HL-60 (cell line): Measurements from ENCODE around the gene CNBP.
"Not testable (repeated sequence)": the region's sequence is repeated elsewhere in the genome, so short reads cannot be mapped to it uniquely, and the experiment has no call there.

ENCODE experiments used
- DNase-seq, 2 experiments: peaks; one replicate each; pipeline ENCODE4 v3.0.0-alpha.2; 2010 to 2020; ENCODE audit warnings: low read depth in 1 of 2, low spot score in 1 of 2
- H3K27ac ChIP-seq: fragments of 250-450 bp; sonication (Bioruptor Pico); replicated peaks from 2 replicates; pipeline ENCODE4 v1.5.1; 2020; ENCODE audit warnings: mild to moderate bottlenecking, moderate library complexity
- H3K27me3 ChIP-seq: fragments of 250-450 bp; sonication (Bioruptor Pico); 2 replicates; pipeline ENCODE4 v1.5.1; 2021; ENCODE audit warnings: mild to moderate bottlenecking, moderate library complexity; ENCODE audit not compliant: insufficient read depth, poor library complexity, severe bottlenecking
- H3K4me3 ChIP-seq: replicated peaks from 2 replicates; pipeline ENCODE4 v1.5.1; 2011; ENCODE audit warnings: mild to moderate bottlenecking, control low read depth, low read length; ENCODE audit not compliant: insufficient read depth
- GABPA ChIP-seq: IDR thresholded peaks from 2 replicates; pipeline ENCODE4 v1.6.1; 2012; ENCODE audit warnings: low read depth
- POLR2AphosphoS5 ChIP-seq: IDR thresholded peaks from 2 replicates; pipeline ENCODE4 v1.6.1; 2012; ENCODE audit warnings: low read depth
- SPI1 ChIP-seq: IDR thresholded peaks from 2 replicates; pipeline ENCODE4 v1.6.1; 2012; ENCODE audit warnings: low read depth, mild to moderate bottlenecking, borderline replicate concordance
- TF ChIP-seq, protein P1 (sequence below): IDR thresholded peaks from one replicate; pipeline ENCODE4 v1.5.1; 2011; ENCODE audit warnings: low read length, control low read depth, inconsistent platforms; ENCODE audit not compliant: insufficient read depth
- TF ChIP-seq, protein P2 (sequence below): IDR thresholded peaks from 2 replicates; pipeline ENCODE4 v1.6.1; 2012; ENCODE audit warnings: low read depth; ENCODE audit not compliant: insufficient replicate concordance

CNBP gene

DNA sequence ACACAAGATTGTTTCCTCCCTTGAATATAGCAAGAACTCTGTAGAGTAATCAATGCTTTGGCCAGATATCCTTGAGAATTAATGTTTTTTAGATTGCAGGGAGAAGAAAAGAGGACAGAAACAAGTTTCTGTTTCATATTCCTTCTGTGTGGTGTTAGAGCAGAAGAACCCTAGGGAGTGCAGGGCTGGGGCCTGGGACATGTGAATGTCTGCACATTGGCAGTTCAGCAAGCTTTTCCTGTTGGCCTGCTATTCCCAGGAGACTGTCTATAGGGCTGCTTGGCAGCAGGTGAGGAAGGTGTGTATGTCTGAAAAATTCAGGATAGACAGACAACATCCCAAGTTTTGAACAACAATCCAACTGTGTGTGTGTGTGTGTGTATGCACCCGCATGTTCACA lies 13.6 kb upstream of the CNBP start:
- no peak overlapping the region for H3K4me3 ChIP-seq
- H3K27ac ChIP-seq: no peak overlapping the region
- no peak for DNase-seq

DNA sequence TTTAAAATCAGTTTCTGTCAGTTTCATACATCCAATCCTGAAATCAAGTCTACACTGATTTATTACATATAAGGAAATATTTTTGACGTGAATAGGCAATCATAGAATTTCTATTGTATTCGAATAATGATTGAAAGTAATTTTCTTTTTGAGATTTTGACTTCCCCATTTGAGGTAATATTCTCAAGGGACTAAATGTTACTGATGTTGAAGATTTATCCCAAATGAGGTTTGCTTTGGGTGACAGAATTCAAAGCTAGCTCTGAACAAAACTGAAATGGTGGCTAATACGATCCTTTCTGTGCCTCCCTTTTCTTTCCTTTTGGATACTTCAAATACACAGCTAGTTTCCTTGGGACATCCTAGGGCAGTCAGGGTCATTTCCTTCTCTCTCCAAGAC lies 12.9 kb upstream of the CNBP start:
- no peak overlapping the region for H3K27ac ChIP-seq
- DNase-seq: no peak
- TF ChIP-seq, protein P1, sequence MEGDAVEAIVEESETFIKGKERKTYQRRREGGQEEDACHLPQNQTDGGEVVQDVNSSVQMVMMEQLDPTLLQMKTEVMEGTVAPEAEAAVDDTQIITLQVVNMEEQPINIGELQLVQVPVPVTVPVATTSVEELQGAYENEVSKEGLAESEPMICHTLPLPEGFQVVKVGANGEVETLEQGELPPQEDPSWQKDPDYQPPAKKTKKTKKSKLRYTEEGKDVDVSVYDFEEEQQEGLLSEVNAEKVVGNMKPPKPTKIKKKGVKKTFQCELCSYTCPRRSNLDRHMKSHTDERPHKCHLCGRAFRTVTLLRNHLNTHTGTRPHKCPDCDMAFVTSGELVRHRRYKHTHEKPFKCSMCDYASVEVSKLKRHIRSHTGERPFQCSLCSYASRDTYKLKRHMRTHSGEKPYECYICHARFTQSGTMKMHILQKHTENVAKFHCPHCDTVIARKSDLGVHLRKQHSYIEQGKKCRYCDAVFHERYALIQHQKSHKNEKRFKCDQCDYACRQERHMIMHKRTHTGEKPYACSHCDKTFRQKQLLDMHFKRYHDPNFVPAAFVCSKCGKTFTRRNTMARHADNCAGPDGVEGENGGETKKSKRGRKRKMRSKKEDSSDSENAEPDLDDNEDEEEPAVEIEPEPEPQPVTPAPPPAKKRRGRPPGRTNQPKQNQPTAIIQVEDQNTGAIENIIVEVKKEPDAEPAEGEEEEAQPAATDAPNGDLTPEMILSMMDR: no peak
- TF ChIP-seq GABPA: no peak
- no peak for TF ChIP-seq POLR2AphosphoS5
- TF ChIP-seq, protein P2, sequence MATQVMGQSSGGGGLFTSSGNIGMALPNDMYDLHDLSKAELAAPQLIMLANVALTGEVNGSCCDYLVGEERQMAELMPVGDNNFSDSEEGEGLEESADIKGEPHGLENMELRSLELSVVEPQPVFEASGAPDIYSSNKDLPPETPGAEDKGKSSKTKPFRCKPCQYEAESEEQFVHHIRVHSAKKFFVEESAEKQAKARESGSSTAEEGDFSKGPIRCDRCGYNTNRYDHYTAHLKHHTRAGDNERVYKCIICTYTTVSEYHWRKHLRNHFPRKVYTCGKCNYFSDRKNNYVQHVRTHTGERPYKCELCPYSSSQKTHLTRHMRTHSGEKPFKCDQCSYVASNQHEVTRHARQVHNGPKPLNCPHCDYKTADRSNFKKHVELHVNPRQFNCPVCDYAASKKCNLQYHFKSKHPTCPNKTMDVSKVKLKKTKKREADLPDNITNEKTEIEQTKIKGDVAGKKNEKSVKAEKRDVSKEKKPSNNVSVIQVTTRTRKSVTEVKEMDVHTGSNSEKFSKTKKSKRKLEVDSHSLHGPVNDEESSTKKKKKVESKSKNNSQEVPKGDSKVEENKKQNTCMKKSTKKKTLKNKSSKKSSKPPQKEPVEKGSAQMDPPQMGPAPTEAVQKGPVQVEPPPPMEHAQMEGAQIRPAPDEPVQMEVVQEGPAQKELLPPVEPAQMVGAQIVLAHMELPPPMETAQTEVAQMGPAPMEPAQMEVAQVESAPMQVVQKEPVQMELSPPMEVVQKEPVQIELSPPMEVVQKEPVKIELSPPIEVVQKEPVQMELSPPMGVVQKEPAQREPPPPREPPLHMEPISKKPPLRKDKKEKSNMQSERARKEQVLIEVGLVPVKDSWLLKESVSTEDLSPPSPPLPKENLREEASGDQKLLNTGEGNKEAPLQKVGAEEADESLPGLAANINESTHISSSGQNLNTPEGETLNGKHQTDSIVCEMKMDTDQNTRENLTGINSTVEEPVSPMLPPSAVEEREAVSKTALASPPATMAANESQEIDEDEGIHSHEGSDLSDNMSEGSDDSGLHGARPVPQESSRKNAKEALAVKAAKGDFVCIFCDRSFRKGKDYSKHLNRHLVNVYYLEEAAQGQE: no peak
- no peak for TF ChIP-seq SPI1
- no peak overlapping the region for H3K4me3 ChIP-seq
- no peaks in the 10 kb centered on the region for H3K27me3 ChIP-seq

More for the DNA sequence above, 13.6 kb upstream of the CNBP start:
- no peaks in the 10 kb centered on the region for H3K27me3 ChIP-seq
- TF ChIP-seq, protein P2: no peak
- TF ChIP-seq GABPA: no peak
- no peak for TF ChIP-seq POLR2AphosphoS5
- no peak for TF ChIP-seq SPI1
- TF ChIP-seq, protein P1: no peak

DNA sequence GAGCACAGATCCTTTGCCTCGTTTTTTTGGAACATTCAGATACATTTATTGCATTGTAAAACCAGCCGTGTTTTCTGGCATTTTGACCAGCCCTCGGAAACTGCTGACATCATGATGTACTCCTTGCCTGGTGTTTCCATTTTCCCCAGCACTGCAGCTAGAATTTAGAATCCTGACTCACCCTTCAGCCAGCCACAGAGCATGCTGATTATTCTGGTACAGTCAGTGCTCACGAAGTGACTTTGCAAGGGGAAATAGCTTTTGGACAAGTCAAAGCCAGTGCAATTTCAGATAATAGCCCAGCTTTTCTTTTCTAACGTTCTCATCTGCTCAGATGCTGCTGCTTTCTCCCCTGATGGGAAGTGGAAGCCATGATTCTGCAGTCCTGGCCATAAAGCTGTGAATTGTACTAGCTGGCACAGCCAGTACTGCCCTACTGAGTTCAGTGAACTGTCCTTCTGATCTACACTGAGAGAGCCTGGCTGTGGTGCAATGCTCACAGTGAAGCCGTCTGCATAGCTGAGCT lies 12.1 kb upstream of the CNBP start:
- H3K27ac ChIP-seq: peak overlapping the region; percentile 36

DNA sequence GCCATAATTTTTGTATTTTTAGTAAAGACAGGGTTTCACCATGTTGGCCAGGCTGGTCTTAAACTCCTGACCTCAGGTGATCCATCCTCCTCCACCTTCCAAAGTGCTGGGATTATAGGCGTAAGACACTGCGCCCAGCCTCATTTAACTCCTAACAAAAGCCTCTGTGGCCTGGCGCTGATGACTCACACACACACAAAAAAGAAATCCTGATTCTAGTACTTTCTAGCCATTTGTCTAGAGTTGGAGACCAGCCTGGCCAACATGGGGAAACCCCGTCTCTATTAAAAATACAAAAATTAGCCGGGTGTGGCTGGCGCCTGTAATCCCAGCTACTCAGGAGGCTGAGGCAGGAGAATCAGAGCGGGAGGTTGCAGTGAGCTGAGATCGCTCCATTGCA lies 6.1 kb upstream of the CNBP start:
- not testable (repeated sequence) for H3K27me3 ChIP-seq, H3K4me3 ChIP-seq, DNase-seq, H3K27ac ChIP-seq

More for the DNA sequence above, 12.1 kb upstream of the CNBP start:
- no peak overlapping the region for H3K4me3 ChIP-seq
- TF ChIP-seq, protein P2: no peak
- TF ChIP-seq POLR2AphosphoS5 (no peak), GABPA (no peak), SPI1 (no peak)
- TF ChIP-seq, protein P1: no peak
- peak in 1 of 2 experiments; percentile 65 for DNase-seq
- H3K27me3 ChIP-seq: no peaks in the 10 kb centered on the region
